GM23338 (cell line): ENCODE measurements around the gene PTPRJ. TPM values are rescaled to one million over a fixed set of nuclear protein-coding genes. Genes with fewer than 3 reads are reported as not detected.

Source experiments
- ATAC-seq: fragments of 200-7000 bp; cut with Tn5 transposase; 3 replicates; pipeline ENCODE4 v1.9.1; 2020
- DNase-seq: peaks from one replicate; pipeline ENCODE4 v3.0.0-alpha.2; 2015; ENCODE audit warnings: low spot score
- H2AFZ ChIP-seq: fragments of 200-600 bp; sonication (generic); 2 replicates; pipeline ENCODE4 v1.8.0; 2016; ENCODE audit warnings: antibody characterized with exemption, mild to moderate bottlenecking, moderate library complexity
- H3F3A ChIP-seq: fragments of 200-600 bp; sonication (generic); replicated peaks from 2 replicates; pipeline ENCODE4 v1.8.0; 2017; ENCODE audit warnings: antibody characterized with exemption, mixed run types, low read depth
- H3K27ac ChIP-seq: fragments of 200-600 bp; sonication (generic); 2 replicates; pipeline ENCODE4 v1.6.1; 2016; ENCODE audit warnings: low read depth
- H3K27me3 ChIP-seq: fragments of 200-600 bp; sonication (generic); 2 replicates; pipeline ENCODE4 v1.8.0; 2016; ENCODE audit warnings: mild to moderate bottlenecking, mixed run types, moderate library complexity; ENCODE audit not compliant: insufficient read depth
- H3K36me3 ChIP-seq: fragments of 200-600 bp; sonication (generic); 2 replicates; pipeline ENCODE4 v1.8.0; 2016; ENCODE audit warnings: mild to moderate bottlenecking; ENCODE audit not compliant: insufficient read depth
- H3K4me1 ChIP-seq: fragments of 200-600 bp; sonication (generic); 2 replicates; pipeline ENCODE4 v1.8.0; 2016; ENCODE audit warnings: mild to moderate bottlenecking, moderate library complexity; ENCODE audit not compliant: insufficient read depth
- H3K4me2 ChIP-seq: fragments of 200-600 bp; sonication (generic); 2 replicates; pipeline ENCODE4 v1.7.1; 2017; ENCODE audit warnings: mixed run types
- H3K4me3 ChIP-seq: fragments of 200-600 bp; sonication (generic); 2 replicates; pipeline ENCODE4 v1.6.1; 2016; ENCODE audit warnings: mixed run types
- H3K79me2 ChIP-seq: fragments of 200-600 bp; sonication (generic); replicated peaks from 2 replicates; pipeline ENCODE4 v1.8.0; 2017; ENCODE audit warnings: mild to moderate bottlenecking; ENCODE audit not compliant: insufficient read depth
- H3K9me2 ChIP-seq: fragments of 200-600 bp; sonication (generic); 2 replicates; pipeline ENCODE4 v1.8.0; 2017; ENCODE audit not compliant: insufficient read depth
- H4K20me1 ChIP-seq: fragments of 200-600 bp; sonication (generic); replicated peaks from 2 replicates; pipeline ENCODE4 v1.8.0; 2017; ENCODE audit warnings: mild to moderate bottlenecking; ENCODE audit not compliant: insufficient read depth
- H3K27ac Mint-ChIP-seq: 2 replicates; pipeline ENCODE4 v1.8.0; 2020; ENCODE audit warnings: inconsistent platforms, mild to moderate bottlenecking, moderate library complexity, mixed read lengths
- H3K27me3 Mint-ChIP-seq: 3 replicates; pipeline ENCODE4 v1.8.0; 2022; ENCODE audit warnings: low read depth, mild to moderate bottlenecking, moderate library complexity, mixed read lengths, inconsistent platforms; ENCODE audit not compliant: insufficient read depth, poor library complexity
- H3K36me3 Mint-ChIP-seq: 3 replicates; pipeline ENCODE4 v1.8.0; 2021; ENCODE audit warnings: low read depth, mild to moderate bottlenecking, inconsistent platforms, moderate library complexity, mixed read lengths
- H3K4me1 Mint-ChIP-seq: 3 replicates; pipeline ENCODE4 v1.8.0; 2020; ENCODE audit warnings: mild to moderate bottlenecking, inconsistent platforms, mixed read lengths
- H3K4me3 Mint-ChIP-seq: 3 replicates; pipeline ENCODE4 v1.8.0; 2021; ENCODE audit warnings: moderate library complexity, mild to moderate bottlenecking, inconsistent platforms, mixed read lengths
- H3K9me3 Mint-ChIP-seq: 3 replicates; pipeline ENCODE4 v1.8.0; 2020; ENCODE audit warnings: moderate library complexity, mild to moderate bottlenecking, inconsistent platforms, mixed read lengths
- CREB1 ChIP-seq: fragments of 250-450 bp; sonication (Bioruptor Pico); IDR thresholded peaks from 2 replicates; pipeline ENCODE4 v1.5.0; 2020; ENCODE audit warnings: low read depth, mild to moderate bottlenecking, moderate library complexity
- CTCF ChIP-seq, 2 experiments: fragments of 200-600 bp in 1 of 2; sonication (generic) in 1 of 2; conservative IDR thresholded peaks; 2 replicates each; pipeline versions ENCODE4 v1.5.1 to v1.6.1; 2016 to 2017; ENCODE audit warnings: antibody characterized with exemption in 2 of 2, low read depth in 2 of 2, mild to moderate bottlenecking in 2 of 2, moderate library complexity in 1 of 2
- EZH2 ChIP-seq: fragments of 200-600 bp; sonication (generic); IDR thresholded peaks from one replicate; pipeline ENCODE4 v1.8.0; 2017; ENCODE audit warnings: antibody characterized with exemption, mild to moderate bottlenecking, low read depth; ENCODE audit not compliant: unreplicated experiment
- EZH2phosphoT487 ChIP-seq: fragments of 200-600 bp; sonication (generic); IDR thresholded peaks from one replicate; pipeline ENCODE4 v1.8.1; 2018; ENCODE audit warnings: antibody characterized with exemption; ENCODE audit not compliant: unreplicated experiment
- JUNB ChIP-seq: IDR thresholded peaks from one replicate; pipeline ENCODE4 v1.6.1; 2016; ENCODE audit warnings: antibody characterized with exemption; ENCODE audit not compliant: unreplicated experiment
- NANOG ChIP-seq: IDR thresholded peaks from 2 replicates; pipeline ENCODE4 v1.6.1; 2016; ENCODE audit warnings: antibody characterized with exemption, borderline replicate concordance
- POLR2AphosphoS5 ChIP-seq: IDR thresholded peaks from 2 replicates; pipeline ENCODE4 v1.6.1; 2016; ENCODE audit warnings: antibody characterized with exemption, low read depth
- STAT1 ChIP-seq: IDR thresholded peaks from one replicate; pipeline ENCODE4 v1.6.1; 2016; ENCODE audit warnings: antibody characterized with exemption; ENCODE audit not compliant: unreplicated experiment
- ZNF114 ChIP-seq: fragments of 250-450 bp; sonication (Bioruptor Pico); IDR thresholded peaks from 2 replicates; pipeline ENCODE4 v1.5.0; 2020; ENCODE audit warnings: mild to moderate bottlenecking, moderate library complexity
- ZNF331 ChIP-seq: fragments of 250-450 bp; sonication (Bioruptor Pico); IDR thresholded peaks from 2 replicates; pipeline ENCODE4 v1.5.0; 2020; ENCODE audit warnings: low read depth, mild to moderate bottlenecking, moderate library complexity
- polyA plus RNA-seq: library from polyadenylated mRNA; unstranded; fragments of >200 nt; fragmentation: Nextera tagmentation; extraction: Ambion mirVana; gene quantifications from 2 replicates; pipeline ENCODE4 v1.2.1, GENCODE V29; 2016
- total RNA-seq: library from RNA; depleted of rRNA; stranded (reverse); fragments of >200 nt; shearing (Covaris generic); gene quantifications from 2 replicates; pipeline ENCODE4 v1.2.3, GENCODE V29; 2014
- TF ChIP-seq, protein P1 (sequence below): fragments of 250-450 bp; sonication (Bioruptor Pico); IDR thresholded peaks from 2 replicates; pipeline ENCODE4 v1.5.0; 2020; ENCODE audit warnings: mild to moderate bottlenecking, moderate library complexity
- TF ChIP-seq, protein P2 (sequence below): IDR thresholded peaks from 2 replicates; pipeline ENCODE4 v1.6.1; 2016; ENCODE audit warnings: antibody characterized with exemption
- TF ChIP-seq, protein P3 (sequence below): IDR thresholded peaks from one replicate; pipeline ENCODE4 v1.6.1; 2018; ENCODE audit warnings: antibody characterized with exemption; ENCODE audit not compliant: unreplicated experiment

The PTPRJ gene
- total and polyA plus RNA-seq, 2 experiments from 2014 or later: 4.2 to 16.0 TPM

DNA sequence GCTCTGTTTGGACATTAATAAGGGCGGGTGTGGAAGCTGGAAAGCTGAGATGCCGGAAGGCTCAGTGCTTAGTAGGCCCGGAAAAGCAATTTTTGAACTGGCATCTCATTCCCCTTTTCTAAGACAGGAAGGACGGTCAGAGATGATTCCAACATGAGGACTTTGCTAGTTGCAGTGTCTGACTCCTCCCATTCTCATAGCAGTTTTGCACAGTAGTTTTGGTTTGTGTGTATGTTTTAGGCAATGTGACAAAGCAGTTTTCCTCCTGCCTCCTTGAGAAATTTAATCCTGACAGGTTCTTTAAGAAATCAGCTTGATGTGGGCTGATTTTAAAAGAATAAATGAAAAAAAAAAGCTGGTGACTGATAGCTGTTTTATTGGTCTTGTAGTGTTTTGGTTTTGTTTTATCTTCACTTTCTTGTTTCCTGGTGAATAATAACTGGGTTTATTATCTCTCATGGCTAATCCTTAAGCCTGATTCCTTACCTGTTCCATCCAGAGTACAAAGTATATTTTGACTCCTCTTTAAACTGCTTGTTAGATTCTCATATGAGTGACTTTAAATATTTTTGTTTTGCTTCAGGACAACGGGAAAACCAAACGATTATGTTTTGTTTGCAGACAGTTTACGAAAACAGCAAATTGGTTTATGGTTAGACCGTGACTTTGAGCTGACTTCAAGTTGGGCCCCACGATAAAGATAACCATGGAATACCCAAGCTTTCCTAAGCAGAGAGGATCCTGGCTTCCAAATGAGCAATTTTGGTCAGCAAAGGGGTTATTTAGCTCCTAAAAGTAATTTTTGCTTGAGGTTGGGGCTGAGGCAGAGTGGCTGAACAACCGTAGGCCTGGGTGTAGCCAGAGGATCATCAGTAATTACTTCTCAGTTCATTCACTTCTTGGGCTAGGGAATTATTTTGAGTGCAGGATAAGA, 3.4 kb downstream of the PTPRJ start:
- Mint-ChIP-seq H3K4me3 (no peak overlapping the region), H3K27ac (no peak overlapping the region; the same call in 1 of the 2 replicates), H3K27me3 (peaks cover 12% of the 10 kb centered on the region), H3K4me1 (peaks cover 35% of the 10 kb centered on the region), H3K9me3 (no peaks in the 10 kb centered on the region), H3K36me3 (peaks cover 3% of the 10 kb centered on the region; the same call in 1 of the 3 replicates)
- peaks cover 61% of the 10 kb centered on the region for H3K79me2 ChIP-seq
- peaks cover 9% of the 10 kb centered on the region; the same call in 1 of the 2 replicates for H3K4me1 ChIP-seq
- H3F3A ChIP-seq: peaks cover 13% of the 10 kb centered on the region
- H3K4me3 ChIP-seq: no peak overlapping the region
- H4K20me1 ChIP-seq: peaks cover 10% of the 10 kb centered on the region; the same call in 1 of the 2 replicates
- H2AFZ ChIP-seq: no peak overlapping the region
- no peaks in the 10 kb centered on the region for H3K9me2 ChIP-seq
- DNase-seq (no peak), ATAC-seq (no peak)
- no peak overlapping the region for H3K4me2 ChIP-seq
- H3K36me3 ChIP-seq: no peaks in the 10 kb centered on the region; the same call in 1 of the 2 replicates
- H3K27ac ChIP-seq: no peak overlapping the region
- peaks cover 24% of the 10 kb centered on the region for H3K27me3 ChIP-seq
- TF ChIP-seq CREB1 (CRISPR knock-in tag) (no peak), ZNF114 (CRISPR knock-in tag) (no peak), EZH2phosphoT487 (no peak), CTCF (conservative IDR thresholded peaks at IDR 0.05; ENCODE audit: low read depth in 2 of 2) (no peak), ZNF331 (CRISPR knock-in tag) (no peak), JUNB (no peak), POLR2AphosphoS5 (no peak), STAT1 (no peak), NANOG (no peak), EZH2 (no peak)
- TF ChIP-seq, protein P1, sequence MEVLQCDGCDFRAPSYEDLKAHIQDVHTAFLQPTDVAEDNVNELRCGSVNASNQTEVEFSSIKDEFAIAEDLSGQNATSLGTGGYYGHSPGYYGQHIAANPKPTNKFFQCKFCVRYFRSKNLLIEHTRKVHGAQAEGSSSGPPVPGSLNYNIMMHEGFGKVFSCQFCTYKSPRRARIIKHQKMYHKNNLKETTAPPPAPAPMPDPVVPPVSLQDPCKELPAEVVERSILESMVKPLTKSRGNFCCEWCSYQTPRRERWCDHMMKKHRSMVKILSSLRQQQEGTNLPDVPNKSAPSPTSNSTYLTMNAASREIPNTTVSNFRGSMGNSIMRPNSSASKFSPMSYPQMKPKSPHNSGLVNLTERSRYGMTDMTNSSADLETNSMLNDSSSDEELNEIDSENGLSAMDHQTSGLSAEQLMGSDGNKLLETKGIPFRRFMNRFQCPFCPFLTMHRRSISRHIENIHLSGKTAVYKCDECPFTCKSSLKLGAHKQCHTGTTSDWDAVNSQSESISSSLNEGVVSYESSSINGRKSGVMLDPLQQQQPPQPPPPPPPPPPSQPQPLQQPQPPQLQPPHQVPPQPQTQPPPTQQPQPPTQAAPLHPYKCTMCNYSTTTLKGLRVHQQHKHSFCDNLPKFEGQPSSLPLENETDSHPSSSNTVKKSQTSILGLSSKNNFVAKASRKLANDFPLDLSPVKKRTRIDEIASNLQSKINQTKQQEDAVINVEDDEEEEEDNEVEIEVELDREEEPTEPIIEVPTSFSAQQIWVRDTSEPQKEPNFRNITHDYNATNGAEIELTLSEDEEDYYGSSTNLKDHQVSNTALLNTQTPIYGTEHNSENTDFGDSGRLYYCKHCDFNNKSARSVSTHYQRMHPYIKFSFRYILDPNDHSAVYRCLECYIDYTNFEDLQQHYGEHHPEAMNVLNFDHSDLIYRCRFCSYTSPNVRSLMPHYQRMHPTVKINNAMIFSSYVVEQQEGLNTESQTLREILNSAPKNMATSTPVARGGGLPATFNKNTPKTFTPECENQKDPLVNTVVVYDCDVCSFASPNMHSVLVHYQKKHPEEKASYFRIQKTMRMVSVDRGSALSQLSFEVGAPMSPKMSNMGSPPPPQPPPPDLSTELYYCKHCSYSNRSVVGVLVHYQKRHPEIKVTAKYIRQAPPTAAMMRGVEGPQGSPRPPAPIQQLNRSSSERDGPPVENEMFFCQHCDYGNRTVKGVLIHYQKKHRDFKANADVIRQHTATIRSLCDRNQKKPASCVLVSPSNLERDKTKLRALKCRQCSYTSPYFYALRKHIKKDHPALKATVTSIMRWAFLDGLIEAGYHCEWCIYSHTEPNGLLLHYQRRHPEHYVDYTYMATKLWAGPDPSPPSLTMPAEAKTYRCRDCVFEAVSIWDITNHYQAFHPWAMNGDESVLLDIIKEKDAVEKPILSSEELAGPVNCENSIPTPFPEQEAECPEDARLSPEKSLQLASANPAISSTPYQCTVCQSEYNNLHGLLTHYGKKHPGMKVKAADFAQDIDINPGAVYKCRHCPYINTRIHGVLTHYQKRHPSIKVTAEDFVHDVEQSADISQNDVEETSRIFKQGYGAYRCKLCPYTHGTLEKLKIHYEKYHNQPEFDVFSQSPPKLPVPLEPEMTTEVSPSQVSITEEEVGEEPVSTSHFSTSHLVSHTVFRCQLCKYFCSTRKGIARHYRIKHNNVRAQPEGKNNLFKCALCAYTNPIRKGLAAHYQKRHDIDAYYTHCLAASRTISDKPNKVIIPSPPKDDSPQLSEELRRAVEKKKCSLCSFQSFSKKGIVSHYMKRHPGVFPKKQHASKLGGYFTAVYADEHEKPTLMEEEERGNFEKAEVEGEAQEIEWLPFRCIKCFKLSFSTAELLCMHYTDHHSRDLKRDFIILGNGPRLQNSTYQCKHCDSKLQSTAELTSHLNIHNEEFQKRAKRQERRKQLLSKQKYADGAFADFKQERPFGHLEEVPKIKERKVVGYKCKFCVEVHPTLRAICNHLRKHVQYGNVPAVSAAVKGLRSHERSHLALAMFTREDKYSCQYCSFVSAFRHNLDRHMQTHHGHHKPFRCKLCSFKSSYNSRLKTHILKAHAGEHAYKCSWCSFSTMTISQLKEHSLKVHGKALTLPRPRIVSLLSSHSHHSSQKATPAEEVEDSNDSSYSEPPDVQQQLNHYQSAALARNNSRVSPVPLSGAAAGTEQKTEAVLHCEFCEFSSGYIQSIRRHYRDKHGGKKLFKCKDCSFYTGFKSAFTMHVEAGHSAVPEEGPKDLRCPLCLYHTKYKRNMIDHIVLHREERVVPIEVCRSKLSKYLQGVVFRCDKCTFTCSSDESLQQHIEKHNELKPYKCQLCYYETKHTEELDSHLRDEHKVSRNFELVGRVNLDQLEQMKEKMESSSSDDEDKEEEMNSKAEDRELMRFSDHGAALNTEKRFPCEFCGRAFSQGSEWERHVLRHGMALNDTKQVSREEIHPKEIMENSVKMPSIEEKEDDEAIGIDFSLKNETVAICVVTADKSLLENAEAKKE: no peak
- TF ChIP-seq, protein P2, sequence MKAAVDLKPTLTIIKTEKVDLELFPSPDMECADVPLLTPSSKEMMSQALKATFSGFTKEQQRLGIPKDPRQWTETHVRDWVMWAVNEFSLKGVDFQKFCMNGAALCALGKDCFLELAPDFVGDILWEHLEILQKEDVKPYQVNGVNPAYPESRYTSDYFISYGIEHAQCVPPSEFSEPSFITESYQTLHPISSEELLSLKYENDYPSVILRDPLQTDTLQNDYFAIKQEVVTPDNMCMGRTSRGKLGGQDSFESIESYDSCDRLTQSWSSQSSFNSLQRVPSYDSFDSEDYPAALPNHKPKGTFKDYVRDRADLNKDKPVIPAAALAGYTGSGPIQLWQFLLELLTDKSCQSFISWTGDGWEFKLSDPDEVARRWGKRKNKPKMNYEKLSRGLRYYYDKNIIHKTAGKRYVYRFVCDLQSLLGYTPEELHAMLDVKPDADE: no peak
- TF ChIP-seq, protein P3, sequence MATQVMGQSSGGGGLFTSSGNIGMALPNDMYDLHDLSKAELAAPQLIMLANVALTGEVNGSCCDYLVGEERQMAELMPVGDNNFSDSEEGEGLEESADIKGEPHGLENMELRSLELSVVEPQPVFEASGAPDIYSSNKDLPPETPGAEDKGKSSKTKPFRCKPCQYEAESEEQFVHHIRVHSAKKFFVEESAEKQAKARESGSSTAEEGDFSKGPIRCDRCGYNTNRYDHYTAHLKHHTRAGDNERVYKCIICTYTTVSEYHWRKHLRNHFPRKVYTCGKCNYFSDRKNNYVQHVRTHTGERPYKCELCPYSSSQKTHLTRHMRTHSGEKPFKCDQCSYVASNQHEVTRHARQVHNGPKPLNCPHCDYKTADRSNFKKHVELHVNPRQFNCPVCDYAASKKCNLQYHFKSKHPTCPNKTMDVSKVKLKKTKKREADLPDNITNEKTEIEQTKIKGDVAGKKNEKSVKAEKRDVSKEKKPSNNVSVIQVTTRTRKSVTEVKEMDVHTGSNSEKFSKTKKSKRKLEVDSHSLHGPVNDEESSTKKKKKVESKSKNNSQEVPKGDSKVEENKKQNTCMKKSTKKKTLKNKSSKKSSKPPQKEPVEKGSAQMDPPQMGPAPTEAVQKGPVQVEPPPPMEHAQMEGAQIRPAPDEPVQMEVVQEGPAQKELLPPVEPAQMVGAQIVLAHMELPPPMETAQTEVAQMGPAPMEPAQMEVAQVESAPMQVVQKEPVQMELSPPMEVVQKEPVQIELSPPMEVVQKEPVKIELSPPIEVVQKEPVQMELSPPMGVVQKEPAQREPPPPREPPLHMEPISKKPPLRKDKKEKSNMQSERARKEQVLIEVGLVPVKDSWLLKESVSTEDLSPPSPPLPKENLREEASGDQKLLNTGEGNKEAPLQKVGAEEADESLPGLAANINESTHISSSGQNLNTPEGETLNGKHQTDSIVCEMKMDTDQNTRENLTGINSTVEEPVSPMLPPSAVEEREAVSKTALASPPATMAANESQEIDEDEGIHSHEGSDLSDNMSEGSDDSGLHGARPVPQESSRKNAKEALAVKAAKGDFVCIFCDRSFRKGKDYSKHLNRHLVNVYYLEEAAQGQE: no peak
